A673 (cell line): ENCODE results near the gene RIC8B.

Experiments
- CTCF ChIP-seq: fragments of 300-800, 200-600 bp; sonication (generic); conservative IDR thresholded peaks from 2 replicates; pipeline ENCODE4 v1.5.1; 2017; ENCODE audit warnings: low read depth, mild to moderate bottlenecking, antibody characterized with exemption, low read length, moderate library complexity, mixed read lengths
- EZH2 ChIP-seq: fragments of 200-600 bp; sonication (generic); IDR thresholded peaks from 2 replicates; pipeline ENCODE4 v1.6.1; 2017; ENCODE audit warnings: borderline replicate concordance, low read depth, mild to moderate bottlenecking, mixed read lengths, antibody characterized with exemption, low read length; ENCODE audit not compliant: poor library complexity, severe bottlenecking

- TF ChIP-seq CTCF (no peak), EZH2 (no peak)
Observed at GRCh38 chr12:106744600-106744999, 29.9 kb upstream of the RIC8B start.
